Activated CD4-positive, alpha-beta T cell treated with anti-CD3 and anti-CD28 coated beads, Interleukin-2, amount 50 U/mL, for 4 hours (primary cell): ENCODE data around the gene PKD2L2.
"Not testable (repeated sequence)": the region's sequence is repeated elsewhere in the genome, so short reads cannot be mapped to it uniquely, and the experiment has no call there.

ENCODE experiments used
- DNase-seq, 2 experiments: peaks; one replicate each; pipeline ENCODE4 v3.0.0-alpha.2; 2020

Gene PKD2L2

DNA sequence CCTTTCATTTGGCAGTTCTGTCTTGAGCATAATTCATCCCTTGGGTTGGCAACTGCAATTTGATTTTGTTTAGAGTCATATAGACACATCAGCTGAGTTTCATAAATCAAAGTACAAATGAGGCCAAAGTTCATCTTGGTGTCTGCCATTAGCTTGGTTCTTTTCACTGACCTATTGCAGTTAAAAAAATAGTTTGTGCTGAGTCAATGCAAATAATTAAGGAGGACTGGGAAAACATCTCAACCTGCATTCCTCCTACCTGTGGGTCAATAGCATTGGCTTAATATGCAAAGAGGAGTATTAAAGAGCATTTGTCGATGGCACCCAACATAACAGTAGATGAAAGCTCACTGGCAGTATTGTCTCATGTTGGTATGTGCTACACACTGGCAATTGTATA is 1.6 kb downstream of the PKD2L2 start:
- DNase-seq, result no peak

GRCh38 chr5:137891849-137892248 is 2.6 kb downstream of the PKD2L2 start:
- DNase-seq, result no peak

DNA sequence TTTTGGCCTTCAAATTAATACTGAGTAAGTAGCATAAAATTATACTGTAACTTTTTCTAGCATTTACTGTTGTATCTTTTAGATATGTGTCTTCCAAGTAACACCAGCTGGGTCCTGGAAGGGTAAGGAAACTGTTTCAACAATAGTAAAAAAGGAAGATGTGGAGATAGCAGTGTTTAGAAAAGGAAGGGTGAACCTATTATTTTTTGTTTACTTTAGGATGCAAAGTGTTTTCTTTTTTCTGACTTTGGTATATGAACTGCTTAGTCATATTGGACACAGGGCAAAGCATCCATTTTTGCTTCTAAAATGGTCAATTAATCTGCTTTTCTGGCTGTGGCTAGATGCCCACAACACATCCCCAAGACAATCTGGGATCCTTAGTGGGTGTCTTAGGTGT is 5.3 kb downstream of the PKD2L2 start:
- no peak for DNase-seq

GRCh38 chr5:137896560-137896959 is 7.3 kb downstream of the PKD2L2 start:
- DNase-seq, result no peak

- no peak for DNase-seq
These were observed 10.2 kb downstream of the PKD2L2 start for GRCh38 chr5:137899493-137899892.

DNA sequence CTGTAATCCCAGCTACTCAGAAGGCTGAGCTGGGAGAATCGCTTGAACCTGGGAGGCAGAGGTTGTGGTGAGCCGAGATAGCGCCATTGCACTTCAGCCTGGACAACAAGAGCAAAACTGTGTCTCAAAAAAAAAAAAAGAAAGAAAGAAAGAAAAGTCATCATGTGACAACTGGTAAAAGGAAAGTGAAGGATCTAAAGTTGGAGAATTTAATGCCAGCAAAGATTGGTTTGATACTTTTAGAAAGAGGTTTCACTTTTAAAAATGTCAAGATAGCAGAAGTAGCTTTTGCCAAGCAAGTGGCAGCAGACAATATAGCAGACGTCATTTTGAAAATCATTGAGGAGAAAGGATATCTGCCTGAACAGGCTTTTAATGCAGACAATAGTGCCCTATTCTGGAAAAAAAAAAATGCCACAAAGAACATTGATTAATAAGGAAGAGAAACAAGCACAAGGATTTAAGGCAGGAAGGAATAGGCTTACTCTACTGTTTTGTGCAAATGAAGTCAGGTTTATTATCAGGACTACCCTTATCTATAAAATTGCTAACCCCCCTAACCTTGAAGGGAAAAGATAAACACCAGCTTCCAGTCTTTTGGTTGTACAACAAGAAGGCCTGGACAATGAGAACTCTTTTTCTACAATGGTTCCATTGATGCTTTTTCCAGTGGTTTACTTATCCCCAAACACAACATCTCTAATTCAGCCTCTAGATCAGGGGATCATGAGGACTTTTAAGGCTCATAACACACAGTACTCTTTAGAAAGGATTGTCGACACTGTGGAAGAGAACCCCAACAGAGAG is 12.0 kb downstream of the PKD2L2 start:
- no peak for DNase-seq

DNA sequence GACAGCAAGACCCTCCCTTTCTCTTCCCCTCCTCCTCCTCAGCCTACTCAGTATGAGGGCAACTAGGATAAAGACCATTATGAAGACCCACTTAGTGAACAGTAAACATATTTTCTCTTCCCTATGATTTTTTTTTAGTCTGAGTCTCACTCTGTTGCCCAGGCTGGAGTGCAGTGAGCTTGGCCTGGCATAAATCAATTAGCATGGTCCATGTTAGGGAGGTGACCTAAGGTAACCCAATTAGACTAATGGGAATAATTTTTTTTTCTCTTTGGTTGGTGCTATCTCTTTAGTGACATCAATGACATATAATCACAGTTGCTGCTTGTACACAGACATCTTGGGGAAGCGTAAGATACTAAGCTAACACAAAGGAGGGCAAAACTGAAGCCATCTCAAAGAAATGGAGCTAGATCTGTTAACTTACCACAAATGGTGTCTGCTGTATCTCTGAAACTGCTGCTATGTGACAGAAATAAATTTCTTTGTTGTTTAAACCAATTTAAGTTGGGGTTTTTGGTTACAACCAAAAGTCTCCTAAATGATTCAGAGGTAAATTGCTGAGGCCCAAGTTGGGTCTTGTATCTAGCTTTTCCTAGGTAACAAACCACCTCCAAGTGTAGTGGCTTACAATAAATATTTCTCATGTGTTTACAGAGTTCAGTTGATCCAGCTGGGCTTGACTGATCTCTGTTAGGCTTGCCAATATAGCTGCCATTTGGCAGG is 13.3 kb downstream of the PKD2L2 start:
- DNase-seq, result no peak

- DNase-seq, result no peak
These were observed 25.5 kb downstream of the PKD2L2 start for GRCh38 chr5:137914758-137915157.

GRCh38 chr5:137916923-137917322 is 27.7 kb downstream of the PKD2L2 start:
- DNase-seq, result no peak

DNA sequence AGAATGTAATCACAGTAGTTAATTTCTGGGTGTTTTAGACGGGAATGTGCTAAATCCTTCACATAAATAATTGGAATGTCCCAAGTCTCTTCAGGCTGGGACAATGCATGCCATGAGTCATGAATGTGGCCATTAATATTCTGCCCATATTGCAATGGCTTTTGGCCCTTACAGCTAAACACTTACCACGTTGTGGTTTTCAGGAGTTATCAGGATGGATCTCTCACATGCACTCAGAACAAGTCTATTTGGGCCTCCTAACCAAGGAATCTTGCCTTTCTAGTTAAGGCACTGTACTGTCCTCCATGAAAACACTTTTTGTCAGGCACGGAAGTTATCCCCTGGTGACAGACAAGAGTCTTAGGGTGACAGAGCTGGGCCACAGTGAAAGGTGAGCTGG is 32.7 kb downstream of the PKD2L2 start:
- no peak for DNase-seq

GRCh38 chr5:137923856-137924255 is 34.6 kb downstream of the PKD2L2 start:
- DNase-seq, result no peak

DNA sequence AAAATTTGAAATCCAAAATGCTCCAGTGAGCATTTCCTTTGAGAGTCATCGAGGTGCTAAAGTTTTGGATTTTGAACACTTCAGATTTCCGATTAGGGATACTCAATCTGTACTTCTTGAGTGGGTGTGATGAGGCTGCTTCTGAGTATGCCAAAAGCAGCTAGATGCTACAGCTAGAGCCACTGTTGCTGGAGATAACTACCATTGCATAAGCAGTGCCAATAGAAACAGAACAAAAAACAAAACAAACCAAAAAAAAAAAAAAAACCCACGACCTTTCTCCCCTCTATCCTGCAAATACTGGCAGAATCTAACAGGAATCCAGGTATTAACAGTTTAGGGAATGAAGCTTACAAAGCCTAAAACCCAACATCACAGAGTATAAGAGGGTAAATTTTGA is 43.5 kb downstream of the PKD2L2 start:
- no peak for DNase-seq

GRCh38 chr5:137933491-137933911 is 44.2 kb downstream of the PKD2L2 start:
- no peak for DNase-seq

DNA sequence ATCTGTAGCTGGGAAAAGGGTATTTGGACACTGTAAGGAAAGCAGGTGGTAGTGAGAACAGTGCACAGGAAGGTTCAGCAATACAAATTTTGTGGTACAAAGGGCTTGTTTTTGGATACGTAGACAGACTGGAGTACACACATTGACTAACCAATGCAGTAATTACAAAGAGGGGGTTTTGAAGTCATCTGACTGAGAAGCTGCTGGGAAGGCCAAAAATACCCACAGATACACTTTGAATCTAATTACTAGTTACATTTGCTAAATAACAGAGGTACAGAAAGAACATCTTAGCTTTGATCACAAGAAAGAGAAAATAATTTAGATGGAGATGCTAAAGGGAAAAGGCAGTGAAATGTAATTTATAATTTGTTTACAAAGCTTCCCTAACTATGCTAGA is 45.9 kb downstream of the PKD2L2 start:
- DNase-seq, result no peak

- DNase-seq, result no peak
These were observed 46.4 kb downstream of the PKD2L2 start for GRCh38 chr5:137935694-137936093.

GRCh38 chr5:137937994-137938750 is 48.9 kb downstream of the PKD2L2 start:
- no peak for DNase-seq

DNA sequence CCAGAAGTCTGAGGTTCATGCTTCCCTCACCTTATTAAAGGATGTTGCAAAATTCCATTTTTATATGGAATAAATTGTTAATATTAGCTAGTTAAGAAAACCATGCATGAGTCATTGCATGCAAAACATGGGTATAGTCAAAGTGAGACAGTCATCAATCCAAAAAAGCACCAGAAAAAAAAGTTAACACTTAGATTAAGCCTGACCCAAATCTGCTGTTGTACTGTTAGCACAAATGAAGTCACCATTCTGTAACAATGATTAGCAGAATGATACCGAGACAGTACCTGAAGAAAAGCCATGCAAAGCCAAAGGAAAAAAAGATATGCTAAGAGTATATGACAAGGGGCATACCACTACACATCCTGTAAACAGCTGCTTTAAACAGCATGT is 49.5 kb downstream of the PKD2L2 start:
- no peak for DNase-seq

DNA sequence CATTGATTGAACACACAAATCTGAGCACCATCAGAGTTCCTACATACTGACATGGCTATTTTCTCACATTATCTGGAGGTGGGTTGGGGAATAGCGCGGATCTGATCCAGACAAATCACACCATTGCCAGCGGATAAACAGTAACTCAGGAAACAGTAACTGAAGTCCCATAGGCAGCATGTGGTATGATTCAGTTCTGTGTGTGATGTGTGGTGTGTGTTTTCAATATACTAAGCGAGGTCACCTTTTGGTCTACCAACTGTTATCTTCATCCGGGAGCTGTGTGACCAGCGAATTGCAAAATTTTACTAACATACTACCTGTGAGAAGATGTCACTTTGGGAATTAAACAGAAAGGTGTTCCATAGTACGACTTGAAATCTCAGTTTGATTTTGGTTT is 50.1 kb downstream of the PKD2L2 start:
- no peak for DNase-seq

DNA sequence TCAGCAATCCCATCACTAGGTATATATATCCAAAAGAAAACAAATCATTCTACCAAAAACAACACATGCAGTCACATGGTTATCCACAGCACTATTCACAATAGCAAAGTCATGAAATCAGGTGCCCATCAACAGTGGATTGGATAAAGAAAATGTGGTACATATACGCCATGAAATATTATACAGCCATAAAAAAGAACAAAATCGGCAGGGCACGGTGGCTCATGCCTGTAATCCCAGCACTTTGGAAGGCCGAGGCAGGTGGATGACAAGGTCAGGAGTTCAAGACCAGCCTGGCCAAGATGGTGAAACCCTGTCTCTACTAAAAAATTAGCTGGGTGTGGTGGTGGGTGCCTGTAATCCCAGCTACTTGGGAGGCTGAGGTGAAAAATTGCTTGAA is 55.0 kb downstream of the PKD2L2 start:
- not testable (repeated sequence) for DNase-seq

DNA sequence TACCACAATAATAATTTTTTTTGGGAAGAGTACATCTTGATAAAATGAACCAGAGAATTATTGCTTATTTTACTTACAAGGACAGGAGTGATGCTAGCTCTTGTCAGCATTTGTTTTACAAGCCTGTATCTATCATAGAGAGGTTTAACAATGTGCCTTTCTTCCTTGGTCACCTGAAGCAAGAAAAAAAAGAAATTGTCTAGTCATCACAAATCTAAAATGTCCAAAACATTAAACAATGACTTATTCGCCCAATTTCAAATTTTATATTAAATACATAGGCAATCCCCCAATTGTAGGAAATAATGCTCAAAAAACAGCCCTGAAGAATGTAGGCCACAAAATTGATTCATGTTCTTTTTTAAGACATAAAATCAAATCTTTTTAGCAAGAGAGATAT is 56.6 kb downstream of the PKD2L2 start:
- DNase-seq, result no peak

- DNase-seq, result no peak
These were observed 65.0 kb downstream of the PKD2L2 start for GRCh38 chr5:137954131-137954879.

DNA sequence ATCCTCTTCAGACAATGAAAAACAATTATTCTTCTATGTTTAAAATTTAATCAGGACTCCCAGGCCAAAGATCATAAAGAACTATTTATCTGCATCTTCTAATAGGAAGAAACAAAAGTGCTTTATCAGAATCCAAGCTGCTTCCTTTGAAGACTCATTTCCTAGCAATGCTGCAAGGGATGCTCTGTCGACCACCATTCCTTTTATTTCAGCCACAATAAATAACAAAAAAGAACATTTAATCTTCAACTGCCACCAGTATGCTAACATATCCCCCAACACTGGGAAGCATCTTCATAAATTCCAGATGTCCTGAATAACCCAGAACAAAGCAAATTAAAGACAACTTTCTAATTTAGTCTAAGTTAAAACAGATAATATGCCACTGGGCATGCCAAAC is 68.7 kb downstream of the PKD2L2 start:
- DNase-seq, result no peak

- no peak for DNase-seq
These were observed 70.2 kb downstream of the PKD2L2 start for GRCh38 chr5:137959488-137959887.
